Activated T-helper 1 cell treated with anti-CD3 and anti-CD28 coated beads, Interleukin-2, amount 50 U/mL, for 16 hours (primary cell): ENCODE data around the gene PC.
"Not testable (repeated sequence)": the region's sequence is repeated elsewhere in the genome, so short reads cannot be mapped to it uniquely, and the experiment has no call there.

Experiments used
- DNase-seq, 2 donors: peaks; one replicate each; pipeline ENCODE4 v3.0.0-alpha.2; 2020; ENCODE audit warnings: low read depth in 1 of 2, low spot score in 1 of 2

The PC gene

GRCh38 chr11:66843776-66844495, 114.2 kb downstream of the PC start:
- DNase-seq, result no peak

GRCh38 chr11:66842896-66843775, 115.0 kb downstream of the PC start, which contains the start of gene RCE1:
Gene RCE1 (plus strand): TSS chr11:66843441. CDS start chr11:66843456, 15 bp downstream.
- peak; percentile 84 for DNase-seq

GRCh38 chr11:66842501-66842895, 115.7 kb downstream of the PC start:
- no peak for DNase-seq

- DNase-seq, result no peak
These were observed 116.3 kb downstream of the PC start for GRCh38 chr11:66841861-66842260.

GRCh38 chr11:66840317-66841091, 117.7 kb downstream of the PC start:
- DNase-seq, result no peak

GRCh38 chr11:66835768-66836405, 122.3 kb downstream of the PC start:
- DNase-seq, result no peak

- DNase-seq, result no peak
These were observed 123.2 kb downstream of the PC start for GRCh38 chr11:66834943-66835342.

GRCh38 chr11:66834539-66834845, 123.7 kb downstream of the PC start:
- no peak for DNase-seq

GRCh38 chr11:66824573-66824972, 133.6 kb downstream of the PC start:
- not testable (repeated sequence) for DNase-seq

GRCh38 chr11:66823700-66824099, 134.5 kb downstream of the PC start:
- no peak for DNase-seq

- DNase-seq, result no peak
These were observed 137.3 kb downstream of the PC start for GRCh38 chr11:66820901-66821300.

- no peak for DNase-seq
These were observed 137.8 kb downstream of the PC start for GRCh38 chr11:66820381-66820780.

- DNase-seq, result no peak
These were observed 139.8 kb downstream of the PC start for GRCh38 chr11:66818231-66818955.

GRCh38 chr11:66815646-66816045, 142.5 kb downstream of the PC start:
- no peak for DNase-seq

GRCh38 chr11:66814678-66815077, 143.5 kb downstream of the PC start:
- DNase-seq, result no peak

- DNase-seq, result no peak
These were observed 147.5 kb downstream of the PC start for GRCh38 chr11:66810576-66811185.

- DNase-seq, result no peak
These were observed 148.6 kb downstream of the PC start for GRCh38 chr11:66809592-66809991.

GRCh38 chr11:66800720-66801428, 157.3 kb downstream of the PC start:
- DNase-seq, result no peak

- DNase-seq, result not testable (repeated sequence)
These were observed 158.4 kb downstream of the PC start for GRCh38 chr11:66799815-66800214.
